RPMI7951 (cell line): ENCODE results near the gene SRSF9. TPM values are rescaled to one million over a fixed set of nuclear protein-coding genes. Genes with fewer than 3 reads are reported as not detected.
"Not testable (repeated sequence)": the region's sequence is repeated elsewhere in the genome, so short reads cannot be mapped to it uniquely, and the experiment has no call there.

Experiments
- DNase-seq: peaks from one replicate; pipeline ENCODE4 v3.0.0-alpha.2; 2012; ENCODE audit warnings: low read depth
- total RNA-seq: library from RNA; depleted of rRNA; stranded (reverse); fragments of >200 nt; shearing (Covaris generic); gene quantifications from 2 replicates; pipeline ENCODE4 v1.2.3, GENCODE V29; 2014

The SRSF9 gene
- total RNA-seq, 1 experiment from 2014 or later: 172 TPM

DNA sequence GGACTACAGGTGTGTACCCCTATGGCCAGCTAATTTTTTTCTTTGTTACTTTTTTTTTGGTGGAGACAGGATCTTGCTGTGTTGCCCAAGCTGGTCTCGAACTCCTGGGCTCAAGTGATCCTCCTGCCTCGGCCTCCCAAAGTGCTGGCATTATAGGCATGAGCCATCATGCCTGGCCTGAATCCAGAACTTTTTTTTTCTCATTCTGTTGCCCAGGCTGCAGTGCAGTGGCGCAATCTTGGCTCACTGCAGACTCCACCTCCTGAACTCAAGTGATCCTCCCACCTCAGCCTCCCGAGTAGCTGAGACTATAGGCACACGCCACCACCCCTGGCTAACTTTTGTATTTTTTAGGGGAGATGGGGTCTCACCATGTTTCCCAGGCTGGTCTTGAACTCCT lies 17.0 kb downstream of the SRSF9 start:
- not testable (repeated sequence) for DNase-seq

DNA sequence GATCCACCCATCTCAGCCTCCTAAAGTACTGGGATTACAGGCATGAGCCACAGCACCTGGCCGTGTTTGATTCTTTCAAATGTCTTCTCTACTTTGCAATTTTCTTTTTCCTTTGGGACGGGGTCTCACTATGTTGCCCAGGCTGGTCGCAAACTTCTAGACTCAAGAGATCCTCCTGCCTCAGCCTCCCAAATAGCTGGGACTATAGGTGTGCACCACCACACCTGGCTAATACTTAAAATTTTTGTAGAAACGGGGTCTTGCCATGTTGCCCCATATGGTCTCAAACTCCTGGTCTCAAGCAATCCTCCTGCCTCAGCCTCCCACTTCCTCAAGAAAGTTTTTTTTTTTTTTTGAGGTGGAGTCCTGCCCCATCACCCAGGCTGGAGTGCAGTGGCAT lies 21.6 kb downstream of the SRSF9 start:
- no peak for DNase-seq

DNA sequence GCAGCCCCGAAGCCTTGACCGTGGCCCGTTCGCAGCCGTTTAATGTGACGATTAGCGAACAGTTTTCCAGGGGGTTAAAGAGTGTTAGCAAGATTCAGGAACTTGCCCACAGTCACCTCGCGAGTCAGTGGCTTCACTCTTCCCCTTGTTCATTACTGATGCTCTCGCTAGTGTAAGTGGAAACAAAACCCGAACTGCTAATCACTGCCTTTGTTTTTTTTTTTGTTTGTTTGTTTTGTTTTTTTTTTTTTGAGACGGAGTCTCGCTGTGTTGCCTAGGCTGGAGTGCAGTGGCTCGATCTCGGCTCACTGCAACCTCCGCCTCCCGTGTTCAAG lies 22.7 kb downstream of the SRSF9 start:
- not testable (repeated sequence) for DNase-seq

DNA sequence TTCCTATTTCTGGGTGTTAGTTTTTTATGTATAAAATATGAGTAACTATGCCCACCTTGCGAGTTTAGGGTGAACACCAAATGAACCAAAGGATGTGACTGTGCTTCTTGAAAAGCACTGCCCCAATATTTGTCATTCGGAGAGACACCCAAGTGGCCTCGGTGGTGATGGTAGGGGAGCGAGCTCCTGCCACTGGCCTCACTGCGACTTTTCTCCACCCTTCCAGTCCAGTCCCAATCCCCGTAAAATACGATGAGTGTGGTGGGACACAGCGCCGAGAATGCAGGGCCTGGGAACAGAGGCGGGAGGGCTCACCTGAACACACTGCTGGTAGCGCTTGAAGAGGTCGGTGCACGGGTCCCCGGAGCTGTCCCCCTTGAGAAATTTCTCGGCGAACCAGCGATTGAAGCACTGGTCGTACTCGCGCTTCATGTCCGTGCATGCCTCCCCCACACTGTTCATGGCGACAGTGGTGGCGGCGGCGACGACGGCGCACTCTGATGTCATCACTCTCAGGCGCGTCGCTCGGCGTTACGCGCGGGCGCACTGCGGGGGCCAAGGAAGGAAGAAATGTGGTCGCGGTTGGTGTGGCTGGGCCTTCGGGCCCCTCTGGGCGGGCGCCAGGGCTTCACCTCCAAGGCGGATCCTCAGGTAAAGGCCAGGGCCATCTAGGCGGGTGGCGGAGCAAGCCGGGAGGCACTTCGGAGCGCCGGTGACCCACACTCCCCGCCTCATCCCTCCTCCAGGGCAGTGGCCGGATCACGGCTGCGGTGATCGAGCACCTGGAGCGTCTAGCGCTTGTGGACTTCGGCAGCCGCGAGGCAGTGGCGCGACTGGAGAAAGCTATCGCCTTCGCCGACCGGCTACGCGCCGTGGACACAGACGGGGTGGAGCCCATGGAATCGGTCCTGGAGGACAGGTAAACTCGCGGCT lies 23.4 kb downstream of the SRSF9 start, which contains the start of the genes GATC and TRIAP1:
Gene GATC (plus strand): TSS at position 534 of the 933 bp plus-strand sequence. CDS start 37 bp downstream, at position 571.
Gene TRIAP1 (minus strand): TSS at position 474 of the 933 bp plus-strand sequence. CDS start 12 bp downstream, at position 462.
- DNase-seq: peak; percentile 69

DNA sequence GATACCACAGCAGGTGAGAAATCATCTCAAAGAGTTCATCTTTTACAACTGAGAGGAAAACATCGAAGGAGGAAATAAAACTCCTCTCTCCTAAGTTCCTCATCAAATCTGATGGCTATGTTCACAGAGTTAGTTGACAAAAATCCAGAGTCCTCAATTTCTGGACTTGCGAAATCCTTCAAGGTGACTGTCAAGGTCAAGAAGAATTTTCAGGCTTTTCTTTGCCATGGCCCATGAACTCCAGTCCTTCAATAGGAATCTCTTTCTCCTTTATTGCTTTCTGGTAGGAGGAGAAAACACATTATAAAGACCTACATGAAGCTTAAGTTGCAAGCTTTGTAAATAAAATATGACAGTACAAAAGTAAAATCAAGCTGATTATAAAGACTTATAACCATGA lies 24.9 kb downstream of the SRSF9 start:
- DNase-seq: no peak

DNA sequence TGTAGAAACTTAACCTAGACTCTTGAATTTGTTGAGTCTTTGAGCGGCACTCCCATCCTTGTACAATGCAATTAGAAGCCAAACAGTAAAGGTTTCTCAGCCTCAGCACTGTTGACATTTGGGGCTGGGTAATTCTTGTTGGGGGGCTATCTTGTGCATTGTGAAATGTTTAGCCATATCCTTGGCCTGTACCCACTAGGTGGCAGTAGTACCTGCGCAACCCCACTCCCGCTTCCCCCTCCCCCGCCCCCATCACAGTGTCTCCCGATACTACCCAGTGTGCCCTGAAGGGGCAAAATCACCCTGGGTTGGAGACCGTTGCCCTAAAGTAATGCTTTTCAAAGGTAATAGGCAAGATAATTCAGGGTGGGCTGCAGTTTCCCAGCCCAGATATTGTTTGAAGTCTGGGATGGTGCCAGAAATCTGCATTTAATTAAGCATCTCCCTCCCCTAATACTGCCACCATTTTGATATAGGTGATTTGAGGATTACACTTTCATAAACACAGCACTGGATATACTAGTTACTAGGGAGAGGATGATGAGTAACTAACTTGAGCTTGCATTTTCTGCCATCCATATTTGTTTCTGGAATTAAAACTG lies 29.8 kb downstream of the SRSF9 start:
- DNase-seq: peak; percentile 63

DNA sequence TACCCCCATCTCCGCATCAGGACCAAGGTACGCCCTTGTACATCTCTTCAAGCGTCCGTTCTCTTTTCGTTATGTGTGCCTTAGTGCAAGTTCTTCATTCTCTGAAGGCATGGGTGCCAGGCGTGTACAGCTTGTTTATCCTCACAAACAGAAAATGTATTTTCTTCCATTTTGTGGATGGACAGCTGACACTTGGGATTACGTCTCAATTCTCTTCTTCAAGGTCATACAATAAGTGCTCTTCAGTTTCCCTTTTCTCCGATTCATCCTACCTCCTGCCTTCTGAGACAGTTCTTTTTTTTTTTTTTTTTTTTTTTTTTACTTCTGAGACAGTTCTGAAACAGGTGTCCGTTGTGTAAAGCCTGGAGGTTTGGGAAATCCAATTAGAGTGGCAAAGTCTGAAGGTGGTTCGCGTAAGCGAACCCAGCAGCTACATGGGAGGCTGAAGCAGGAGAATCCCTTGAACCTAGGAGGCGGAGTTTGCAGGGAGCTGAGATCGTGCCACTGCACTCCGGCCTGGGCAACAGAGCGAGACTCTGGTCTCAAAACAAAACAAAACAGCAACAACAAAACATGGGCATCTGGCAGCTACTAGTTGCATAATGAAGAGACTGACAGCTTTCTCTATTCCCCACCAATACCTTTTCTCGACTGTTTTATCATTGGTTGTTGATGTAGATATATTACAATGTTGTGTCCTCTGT lies 30.9 kb downstream of the SRSF9 start:
- no peak for DNase-seq

DNA sequence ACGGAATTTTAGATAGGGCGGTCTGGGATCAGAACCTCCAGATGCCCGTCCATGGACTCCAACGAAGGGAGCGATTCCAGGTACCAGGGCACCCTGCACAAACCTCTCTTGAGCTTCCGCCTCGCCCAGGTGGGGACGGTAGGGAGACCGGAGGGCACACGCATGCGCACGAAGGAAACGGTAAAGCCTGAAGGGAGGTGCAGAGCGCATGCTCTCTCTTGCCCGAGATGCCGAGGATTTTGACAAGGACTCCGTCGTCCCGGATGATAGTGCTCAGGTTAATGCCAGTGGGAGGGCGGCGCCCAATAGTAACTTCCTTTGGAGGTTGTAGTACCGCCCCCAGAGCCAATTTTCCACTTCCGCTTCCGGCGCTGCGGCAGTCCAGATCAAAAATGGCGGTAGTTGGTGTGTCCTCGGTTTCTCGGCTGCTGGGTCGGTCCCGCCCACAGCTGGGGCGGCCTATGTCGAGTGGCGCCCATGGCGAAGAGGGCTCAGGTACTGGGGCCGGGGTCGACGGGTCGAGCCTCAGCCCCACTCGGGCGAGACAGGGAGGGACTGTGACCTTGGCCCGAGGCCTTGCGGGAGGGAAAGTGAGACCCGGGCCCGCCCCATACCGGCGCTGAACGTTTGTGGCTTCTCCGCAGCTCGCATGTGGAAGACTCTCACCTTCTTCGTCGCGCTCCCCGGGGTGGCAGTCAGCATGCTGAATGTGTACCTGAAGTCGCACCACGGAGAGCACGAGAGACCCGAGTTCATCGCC lies 31.6 kb downstream of the SRSF9 start, which contains the start of gene COX6A1:
Gene COX6A1 (plus strand): TSS at position 379 of the 760 bp plus-strand sequence. CDS start 14 bp downstream, at position 393.
- peak; percentile 94 for DNase-seq

DNA sequence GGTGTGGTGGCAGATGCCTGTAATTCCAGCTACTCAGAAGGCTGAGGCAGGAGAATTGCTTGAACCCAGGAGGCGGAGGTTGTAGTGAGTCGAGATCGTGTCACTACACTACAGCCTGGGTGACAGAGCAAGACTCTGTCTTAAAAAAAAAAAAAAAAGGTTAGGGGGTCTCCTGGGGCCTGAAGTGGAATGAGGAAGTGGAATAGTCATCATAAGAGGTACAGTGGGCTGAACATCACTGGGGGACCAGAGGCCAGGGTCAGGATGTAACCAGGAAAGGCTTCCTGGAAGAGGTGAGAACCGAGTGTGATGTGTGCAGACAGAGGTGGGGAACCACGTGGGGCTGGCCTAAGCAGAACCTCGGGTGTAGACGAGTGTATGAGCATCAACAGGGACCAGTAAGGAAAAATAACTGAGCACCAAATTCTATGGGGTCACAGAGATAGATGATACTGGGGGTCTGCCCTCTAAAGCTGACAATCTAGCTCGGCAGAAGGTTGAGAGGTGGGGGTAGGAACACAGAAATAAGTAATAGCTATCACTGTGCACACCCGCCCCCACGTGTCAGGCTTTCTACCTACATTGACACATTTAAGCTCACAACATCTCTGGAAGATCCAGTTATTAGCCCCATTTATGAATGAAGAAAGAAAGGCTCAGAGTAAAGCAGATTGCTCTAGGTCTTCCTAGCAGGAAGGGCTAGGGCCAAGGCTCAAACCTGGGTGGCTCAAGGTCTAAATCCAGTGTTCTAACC lies 36.6 kb downstream of the SRSF9 start:
- DNase-seq: no peak

DNA sequence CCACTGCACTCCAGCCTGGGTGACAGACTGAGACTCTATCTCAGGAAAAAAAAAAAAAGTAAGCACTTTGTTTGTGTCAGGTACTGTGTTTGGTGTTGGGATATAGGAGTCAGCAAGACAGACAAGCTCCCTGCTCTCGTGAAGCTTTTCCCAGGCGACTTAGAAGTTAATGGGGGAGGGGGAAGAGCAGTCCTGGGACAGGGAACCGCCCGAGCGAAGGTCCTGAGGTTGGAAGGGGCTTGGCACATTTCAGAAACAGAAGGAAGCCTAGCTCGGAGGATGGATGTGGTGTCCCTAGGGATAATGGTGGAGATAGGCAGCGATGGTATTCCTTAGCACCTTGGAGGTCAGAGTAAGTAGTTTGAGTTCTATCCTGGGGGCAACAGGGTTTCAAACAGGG lies 40.2 kb downstream of the SRSF9 start:
- no peak for DNase-seq

DNA sequence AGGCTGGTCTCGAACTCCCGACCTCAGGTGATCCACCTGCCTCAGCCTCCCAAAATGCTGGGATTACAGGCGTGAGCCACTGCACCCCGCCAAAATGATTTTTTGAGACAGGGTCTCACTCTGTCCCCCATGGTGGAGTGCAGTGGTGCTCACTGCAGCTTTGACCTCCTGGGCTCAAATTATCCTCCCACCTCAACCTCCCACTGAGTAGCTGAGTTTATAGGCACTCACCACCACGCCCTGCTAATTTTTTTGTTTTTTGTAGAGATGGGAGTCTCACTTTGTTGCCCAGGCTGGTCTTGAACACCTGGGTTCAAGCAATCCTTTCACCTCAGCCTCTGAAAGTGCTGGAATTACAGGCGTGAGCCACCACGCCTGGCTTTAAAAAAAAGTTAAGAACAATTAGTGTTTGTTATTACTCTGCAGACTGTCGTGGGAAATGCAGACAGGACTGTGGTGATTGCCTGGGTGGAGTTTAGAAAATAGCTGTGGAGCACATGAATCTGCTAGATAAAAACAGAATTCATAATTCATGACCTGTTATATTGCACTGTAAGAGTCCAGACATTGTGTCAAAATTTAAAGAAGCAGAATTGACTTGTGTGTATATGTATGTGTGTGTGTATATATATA lies 40.8 kb downstream of the SRSF9 start:
- no peak for DNase-seq

DNA sequence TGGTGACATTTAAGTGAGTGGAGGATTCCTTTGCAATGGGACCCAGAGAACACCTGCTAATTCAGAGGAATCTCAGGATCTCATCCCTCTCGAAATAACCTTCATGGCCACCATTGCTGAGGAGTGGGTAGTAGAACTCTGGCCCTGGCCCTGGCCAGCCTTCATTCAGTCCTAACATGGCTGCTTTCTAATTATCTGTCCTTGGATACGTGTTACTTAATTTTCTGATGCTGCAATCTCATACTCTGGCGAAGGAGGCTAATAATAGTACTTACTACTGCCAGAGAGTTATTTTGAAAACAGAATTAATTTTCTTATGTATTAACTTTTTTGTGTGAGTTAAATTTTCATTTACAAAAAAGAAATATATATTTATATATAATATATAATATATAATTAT lies 43.8 kb downstream of the SRSF9 start:
- no peak for DNase-seq

DNA sequence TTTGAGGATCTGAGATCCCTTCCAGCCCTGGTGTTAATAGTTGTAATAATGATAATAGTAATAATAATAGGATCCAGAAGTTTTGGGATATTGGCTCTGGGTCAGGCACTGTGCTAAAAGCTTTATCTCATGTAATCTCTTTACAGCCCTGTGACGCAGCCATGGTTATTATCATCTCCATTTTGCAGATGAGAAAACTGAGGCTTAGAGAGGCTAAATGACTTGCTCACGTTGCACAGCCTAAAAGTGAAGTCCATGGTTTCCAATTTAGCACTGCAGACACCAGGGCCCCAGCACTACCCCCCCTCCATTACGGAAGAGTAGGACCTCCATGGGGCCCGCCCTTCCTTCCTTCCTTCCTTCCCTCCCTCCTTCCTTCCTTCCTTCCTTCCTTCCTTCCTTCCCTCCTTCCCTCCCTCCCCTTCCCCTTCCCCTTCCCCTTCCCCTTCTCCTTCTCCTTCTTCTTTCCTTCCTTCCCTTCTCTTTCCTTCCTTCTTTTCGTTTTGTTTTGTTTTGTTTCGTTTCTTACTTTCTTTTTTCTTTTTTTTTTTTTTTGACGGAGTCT lies 46.6 kb downstream of the SRSF9 start:
- DNase-seq: no peak

DNA sequence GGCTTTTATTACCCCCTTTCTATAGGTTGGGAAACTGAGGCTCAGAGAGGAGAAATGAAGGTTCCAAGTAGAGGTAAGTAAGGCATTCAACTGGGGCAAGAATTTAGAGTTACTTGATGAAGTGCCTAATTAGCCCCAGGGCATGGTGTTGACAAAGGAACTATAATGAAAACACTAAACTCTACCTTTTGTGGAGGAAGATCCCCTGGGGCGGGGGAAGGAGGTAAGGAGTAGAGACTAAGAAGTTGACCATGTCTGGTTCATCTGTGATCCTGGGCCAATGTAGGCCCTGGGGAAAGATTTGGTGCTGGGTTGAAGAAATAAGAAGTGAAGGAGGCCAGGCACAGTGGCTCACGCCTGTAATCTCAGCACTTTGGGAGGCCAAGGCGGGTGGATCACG lies 47.8 kb downstream of the SRSF9 start:
- no peak for DNase-seq

DNA sequence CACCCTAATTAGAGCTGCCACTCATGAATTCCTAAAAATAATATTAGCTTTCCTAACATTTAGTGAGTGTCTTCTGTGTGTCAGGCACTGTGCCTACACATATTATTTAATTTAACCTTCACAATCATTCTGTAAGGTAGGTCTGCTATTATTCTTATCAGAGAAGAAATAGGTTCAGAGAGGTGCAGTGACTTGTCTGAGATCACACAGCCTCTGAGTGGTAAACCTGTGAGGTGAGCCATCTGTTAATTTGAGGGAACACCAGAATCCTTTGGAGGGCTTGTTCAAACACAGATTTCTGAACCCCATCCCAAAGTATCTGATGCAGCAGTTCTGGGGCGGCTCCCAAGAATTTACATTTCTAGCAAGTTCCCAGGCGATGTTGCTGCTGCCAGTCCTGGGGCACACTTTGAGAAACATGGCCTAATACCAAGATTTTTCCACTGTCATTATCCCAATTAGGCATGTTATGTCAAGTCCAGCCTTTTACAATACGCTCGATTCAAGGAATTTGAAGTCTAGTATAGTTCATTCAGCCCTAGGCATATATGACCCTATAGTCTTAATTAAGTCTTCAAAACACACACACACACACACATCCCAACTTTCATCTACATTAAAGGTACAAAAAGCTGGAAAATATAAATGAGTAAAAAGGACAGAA lies 51.5 kb downstream of the SRSF9 start:
- DNase-seq: no peak

DNA sequence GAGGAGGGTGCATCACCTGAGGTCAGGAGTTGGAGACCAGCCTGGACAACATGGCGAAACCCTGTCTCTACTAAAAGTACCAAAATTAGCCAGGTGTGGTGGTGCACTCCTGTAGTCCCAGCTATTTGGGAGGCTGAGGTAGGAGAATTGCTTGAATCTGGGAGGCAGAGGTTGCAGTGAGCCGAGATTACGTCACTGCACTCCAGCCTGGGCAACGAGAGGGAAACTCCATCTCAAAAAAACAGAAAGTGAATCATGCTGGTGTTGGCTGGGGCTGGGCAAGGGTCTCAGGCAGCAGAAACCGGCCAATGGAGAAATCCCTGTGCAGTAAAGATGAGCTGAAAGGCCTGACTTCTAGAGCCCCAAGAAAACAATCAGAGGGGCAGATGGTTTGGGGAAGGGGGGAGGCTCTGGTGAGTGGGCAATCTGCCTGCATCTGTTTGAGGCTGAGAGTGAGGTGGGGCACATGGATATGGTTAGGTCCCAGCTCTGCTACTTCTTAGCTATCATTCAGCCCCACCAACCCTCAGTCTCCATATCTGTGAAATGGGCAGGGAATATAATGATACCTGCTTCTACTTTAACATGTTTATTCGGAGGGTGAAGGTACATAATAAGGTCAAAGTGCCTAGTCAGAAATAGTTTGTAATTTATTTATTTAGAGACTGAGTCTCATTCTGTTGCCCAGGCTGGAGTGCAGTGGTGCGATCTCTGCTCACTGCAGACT lies 52.9 kb downstream of the SRSF9 start:
- DNase-seq: no peak

DNA sequence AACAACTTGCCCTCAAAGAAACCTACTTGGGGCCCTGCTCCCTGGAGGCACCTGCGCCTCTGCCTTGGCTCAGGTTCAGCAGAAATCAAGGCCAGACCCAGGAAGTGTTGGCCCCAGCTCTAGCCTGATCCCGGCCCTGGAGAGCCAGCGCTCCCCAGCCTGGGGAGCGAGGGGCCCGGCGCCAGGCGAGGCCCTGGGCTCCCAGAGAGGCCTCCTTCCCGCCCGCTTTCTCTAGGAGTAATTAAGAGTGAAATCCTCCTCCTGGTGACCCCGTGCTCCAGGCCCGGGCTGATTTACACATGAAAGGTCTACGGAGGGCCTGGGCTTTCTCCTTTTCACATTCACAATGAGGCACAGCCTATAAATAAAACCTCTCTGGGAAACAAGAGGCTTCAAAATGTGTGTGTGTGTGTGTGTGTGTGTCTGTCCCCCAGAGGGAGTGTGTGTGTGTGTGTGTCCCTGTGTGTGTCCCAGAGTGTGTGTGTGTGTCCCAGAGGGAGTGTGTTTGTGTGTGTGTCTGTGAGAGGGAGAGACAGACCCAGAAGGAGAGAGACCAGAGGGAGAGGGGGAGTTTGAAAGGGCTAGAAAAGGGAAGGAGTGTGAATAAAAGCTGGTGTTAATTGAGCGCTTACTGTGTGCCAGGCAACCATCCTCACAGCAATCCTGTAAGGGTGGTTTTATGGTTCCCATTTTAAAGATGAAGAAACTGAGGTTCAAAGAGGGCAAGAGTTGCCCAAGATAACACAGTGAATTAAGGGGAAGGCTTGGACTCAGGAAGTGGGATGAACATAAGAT lies 55.5 kb downstream of the SRSF9 start:
- no peak for DNase-seq

DNA sequence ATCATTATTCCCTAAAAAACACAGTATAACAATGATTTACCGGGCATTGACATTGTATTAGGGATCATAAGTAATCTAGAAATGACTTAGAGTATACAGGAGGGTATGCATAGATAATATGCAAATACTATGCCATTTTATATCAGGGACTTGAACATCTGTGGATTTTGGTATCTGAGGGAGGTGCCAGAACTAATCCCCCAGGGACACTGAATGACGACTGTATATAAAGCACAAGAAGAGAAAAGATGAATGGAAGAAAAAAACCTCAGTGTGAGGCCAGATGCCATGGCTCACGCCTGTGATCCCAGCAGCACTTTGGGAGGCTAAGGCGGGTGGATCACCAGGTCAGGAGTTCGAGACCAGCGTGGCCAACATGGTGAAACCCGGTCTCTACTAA lies 57.1 kb downstream of the SRSF9 start:
- no peak for DNase-seq
